Fibroblast of the aortic adventitia (primary cell): ENCODE results near the gene PRKG1. TPM values are rescaled to one million over a fixed set of nuclear protein-coding genes. Genes with fewer than 3 reads are reported as not detected.

ENCODE experiments used
- DNase-seq: peaks from one replicate; pipeline ENCODE4 v3.0.0-alpha.2; 2010; ENCODE audit warnings: low read depth
- H3K4me3 ChIP-seq: 2 replicates; pipeline ENCODE4 v1.5.1; 2011; ENCODE audit warnings: low read depth, mild to moderate bottlenecking, control low read depth, low read length, moderate library complexity
- CTCF ChIP-seq: IDR thresholded peaks from 2 replicates; pipeline ENCODE4 v1.5.1; 2011; ENCODE audit warnings: mild to moderate bottlenecking, low read length, control low read depth, inconsistent platforms; ENCODE audit not compliant: insufficient read depth
- total RNA-seq: library from RNA; depleted of rRNA; stranded (reverse); fragments of >200 nt; gene quantifications from 2 replicates; pipeline ENCODE4 v1.2.3, GENCODE V29; 2012; ENCODE audit warnings: low replicate concordance

The PRKG1 gene
- total RNA-seq, 1 donor = 45.6 TPM

GRCh38 chr10:52078397-52078937 is 1004.2 kb downstream of the PRKG1 start:
- TF ChIP-seq CTCF = no peak
- H3K4me3 ChIP-seq = no peak overlapping the region
- no peak for DNase-seq

- DNase-seq = no peak
- no peak for TF ChIP-seq CTCF
- H3K4me3 ChIP-seq = no peak overlapping the region
Observed at GRCh38 chr10:52082307-52082706, 1008.0 kb downstream of the PRKG1 start.

- no peak overlapping the region for H3K4me3 ChIP-seq
- no peak for TF ChIP-seq CTCF
- DNase-seq = no peak
Observed at GRCh38 chr10:52083422-52083821, 1009.1 kb downstream of the PRKG1 start.

GRCh38 chr10:52092390-52092789 is 1018.1 kb downstream of the PRKG1 start:
- DNase-seq = no peak
- no peak overlapping the region for H3K4me3 ChIP-seq
- TF ChIP-seq CTCF = no peak

- TF ChIP-seq CTCF = no peak
- DNase-seq = no peak
- no peak overlapping the region for H3K4me3 ChIP-seq
Observed at GRCh38 chr10:52098130-52098529, 1023.8 kb downstream of the PRKG1 start.

GRCh38 chr10:52099026-52099600 is 1024.8 kb downstream of the PRKG1 start:
- no peak overlapping the region for H3K4me3 ChIP-seq
- DNase-seq = no peak

More at GRCh38 chr10:52099026-52099600, 1024.8 kb downstream of the PRKG1 start:
- TF ChIP-seq CTCF = no peak
